GM21423 (cell line): ENCODE results near the gene SLAMF1.
"Not testable (repeated sequence)": the region's sequence is repeated elsewhere in the genome, so short reads cannot be mapped to it uniquely, and the experiment has no call there.

Source experiments
- ATAC-seq: cut with Tn5 transposase; IDR thresholded peaks from one replicate; pipeline ENCODE4 v1.9.1; 2021; ENCODE audit warnings: mild to moderate bottlenecking, moderate library complexity; ENCODE audit not compliant: unreplicated experiment

The SLAMF1 gene

GRCh38 chr1:160567858-160568682, 78.8 kb downstream of the SLAMF1 start:
- ATAC-seq: no peak

DNA sequence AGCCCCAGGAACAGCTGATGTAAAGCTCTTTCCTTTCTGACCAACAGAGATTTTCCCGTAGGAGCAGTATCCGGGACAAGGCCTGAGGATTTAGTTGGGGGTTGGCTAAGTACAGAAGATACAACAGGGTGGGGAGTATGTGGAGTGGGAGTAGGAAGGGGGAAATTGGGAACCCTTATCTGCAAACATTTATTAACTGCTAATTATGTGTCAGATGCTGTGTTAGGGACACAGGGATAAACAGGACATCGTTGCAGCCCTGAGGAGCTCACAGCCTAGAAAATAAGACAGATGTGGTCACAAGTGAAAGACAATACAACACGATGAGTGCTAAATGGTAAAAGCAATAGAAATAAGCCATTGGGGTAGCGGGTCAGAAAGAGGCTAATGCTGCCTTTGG, 79.5 kb downstream of the SLAMF1 start:
- ATAC-seq: no peak

GRCh38 chr1:160565564-160565963, 81.3 kb downstream of the SLAMF1 start:
- ATAC-seq: no peak

GRCh38 chr1:160563230-160563629, 83.6 kb downstream of the SLAMF1 start:
- ATAC-seq: not testable (repeated sequence)

- ATAC-seq: not testable (repeated sequence)
These were observed 84.1 kb downstream of the SLAMF1 start for GRCh38 chr1:160562745-160563144.

DNA sequence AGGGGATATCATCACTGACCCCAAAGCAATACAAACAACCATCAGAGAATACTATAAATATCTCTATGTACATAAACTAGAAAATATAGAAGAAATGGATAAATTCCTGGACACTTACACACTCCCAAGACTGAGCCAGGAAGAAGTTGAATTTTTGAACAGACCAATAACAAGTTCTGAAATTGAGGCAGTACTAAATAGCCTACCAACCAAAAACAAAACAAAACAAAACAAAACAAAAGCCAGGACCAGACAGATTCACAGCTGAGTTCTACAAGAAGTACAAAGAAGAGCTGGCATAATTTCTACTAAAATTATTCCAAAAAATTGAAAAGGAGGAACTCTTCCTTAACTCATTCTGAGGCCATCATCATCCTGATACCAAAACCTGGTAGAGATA, 86.0 kb downstream of the SLAMF1 start:
- ATAC-seq: no peak

DNA sequence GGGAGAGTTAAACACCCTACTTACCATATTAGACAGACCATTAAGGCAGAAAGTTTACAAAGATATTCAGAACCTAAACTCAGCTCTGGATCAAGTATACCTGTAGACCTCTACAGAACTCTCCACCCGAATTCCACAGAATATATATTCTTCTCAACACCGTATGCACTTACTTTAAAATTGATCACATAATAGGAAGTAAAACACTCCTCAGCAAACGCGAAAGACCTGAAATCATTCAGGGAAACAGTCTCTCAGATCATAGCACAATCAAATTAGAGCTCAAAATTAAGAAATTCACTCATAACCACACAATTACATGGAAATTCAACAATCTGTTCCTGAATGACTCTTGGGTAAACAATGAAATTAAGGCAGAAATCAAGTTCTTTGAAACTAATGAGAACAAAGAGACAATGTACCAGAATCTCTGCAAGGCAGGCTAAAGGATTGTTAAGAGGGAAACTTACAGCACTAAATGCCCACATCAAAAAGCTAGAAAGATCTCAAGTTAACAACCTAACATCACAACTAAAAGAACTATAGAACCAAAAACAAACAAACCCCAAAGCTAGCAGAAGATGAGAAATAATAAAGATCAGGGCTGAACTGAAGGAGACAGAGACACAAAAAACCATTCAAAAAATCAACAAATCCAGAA, 86.7 kb downstream of the SLAMF1 start:
- ATAC-seq: no peak

DNA sequence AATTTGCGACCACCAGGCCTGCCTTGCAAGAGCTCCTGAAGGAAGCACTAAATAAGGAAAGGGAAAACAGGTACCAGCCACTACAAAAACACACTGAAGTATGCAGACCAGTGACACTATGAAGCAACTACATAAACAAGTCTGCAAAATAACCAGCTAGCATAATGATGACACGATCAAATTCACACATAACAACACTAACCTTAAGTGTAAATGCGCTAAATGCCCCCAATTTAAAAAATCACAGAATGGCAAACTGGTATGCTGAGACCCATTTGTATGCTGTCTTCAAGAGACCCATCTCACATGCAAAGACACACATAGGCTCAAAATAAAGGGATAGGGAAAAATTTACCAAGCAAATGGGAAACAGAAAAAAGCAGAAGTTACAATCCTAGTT, 87.4 kb downstream of the SLAMF1 start:
- not testable (repeated sequence) for ATAC-seq

DNA sequence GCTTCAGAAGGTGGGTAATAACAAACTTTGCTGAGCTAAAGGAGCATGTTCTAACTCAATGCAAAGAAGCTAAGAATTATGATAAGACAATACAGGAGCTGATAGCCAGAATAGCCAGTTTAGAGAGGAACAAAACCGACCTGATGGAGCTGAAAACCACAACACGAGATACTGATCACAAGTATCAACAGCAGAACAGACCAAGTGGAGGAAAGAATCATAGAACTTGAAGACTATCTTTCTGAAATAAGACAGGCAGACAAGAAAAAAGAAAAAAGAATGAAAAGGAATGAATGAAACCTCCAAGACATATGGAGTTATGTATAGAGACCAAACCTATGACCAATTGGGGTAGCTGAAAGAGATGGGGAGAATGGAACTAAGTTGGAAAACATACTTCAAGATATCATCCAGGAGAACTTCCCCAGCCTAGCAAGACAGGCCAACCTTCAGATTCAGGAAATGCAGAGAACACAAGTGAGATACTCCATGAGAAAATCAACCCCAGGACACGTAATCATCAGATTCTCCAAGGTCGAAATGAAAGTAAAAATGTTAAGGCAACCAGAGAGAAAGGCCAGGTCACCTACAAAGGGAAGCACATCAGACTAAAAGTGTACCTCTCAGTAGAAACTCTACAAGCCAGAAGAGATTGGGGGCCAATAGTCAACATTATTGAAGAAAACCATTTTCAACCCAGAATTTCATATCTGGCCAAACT, 88.0 kb downstream of the SLAMF1 start:
- ATAC-seq: no peak
